HUES64 (cell line): ENCODE data around the gene ASB10.

Experiments used
- H3K27ac ChIP-seq: 2 replicates; pipeline ENCODE4 v1.7.0; 2013; ENCODE audit warnings: low read depth, low read length, inconsistent platforms
- H3K27me3 ChIP-seq: 2 replicates; pipeline ENCODE4 v1.6.1; 2013; ENCODE audit warnings: mild to moderate bottlenecking, low read length; ENCODE audit not compliant: insufficient read depth
- H3K36me3 ChIP-seq: 2 replicates; pipeline ENCODE4 v1.6.1; 2013; ENCODE audit warnings: mild to moderate bottlenecking, low read length; ENCODE audit not compliant: insufficient read depth
- H3K4me1 ChIP-seq: 2 replicates; pipeline ENCODE4 v1.6.1; 2013; ENCODE audit warnings: mild to moderate bottlenecking, low read length, moderate library complexity; ENCODE audit not compliant: insufficient read depth
- H3K4me3 ChIP-seq: 2 replicates; pipeline ENCODE4 v1.5.1; 2013; ENCODE audit warnings: mild to moderate bottlenecking, low read length, moderate library complexity
- H3K9ac ChIP-seq: 2 replicates; pipeline ENCODE4 v1.6.1; 2013; ENCODE audit warnings: mild to moderate bottlenecking, low read depth, low read length
- H3K9me3 ChIP-seq: 2 replicates; pipeline ENCODE4 v1.6.1; 2013; ENCODE audit warnings: low read depth, low read length; ENCODE audit not compliant: insufficient read depth
- WGBS: fragments of 150-250, 120-280 bp; methylation state at CpG from one replicate; pipeline ENCODE4 v1.1.7; 2013; ENCODE audit warnings: missing lambda C conversion rate; 5-methylcytosine and 5-hydroxymethylcytosine counted together

The ASB10 gene

GRCh38 chr7:151226875-151227782, 40.1 kb upstream of the ASB10 start, which contains the start of gene ABCF2:
Gene ABCF2, minus strand, starts transcription at chr7:151227205. Its CDS starts 747 bp downstream, at chr7:151226458.
- Histone ChIP-seq H3K27me3 (no peaks in the 10 kb centered on the region), H3K36me3 (peaks cover 37% of the 10 kb centered on the region), H3K27ac (peak within 1 kb of the TSS; percentile 92), H3K4me3 (peak within 1 kb of the TSS; percentile 74), H3K4me1 (peaks cover 20% of the 10 kb centered on the region), H3K9me3 (no peaks in the 10 kb centered on the region), H3K9ac (peak within 1 kb of the TSS; percentile 83)
- whole genome bisulfite sequencing = under 1% methylated on average over 68 of the region's 68 CpGs

- H3K4me1 ChIP-seq = peaks cover 15% of the 10 kb centered on the region
- no peaks in the 10 kb centered on the region for H3K9me3 ChIP-seq
- WGBS = 1% methylated on average over 15 of the region's 15 CpGs
- no peak overlapping the region for H3K27ac ChIP-seq
- H3K27me3 ChIP-seq = no peaks in the 10 kb centered on the region
- peak overlapping the region; percentile 74 for H3K4me3 ChIP-seq
- H3K36me3 ChIP-seq = peaks cover 43% of the 10 kb centered on the region
- H3K9ac ChIP-seq = peak overlapping the region; percentile 75
Measured at GRCh38 chr7:151226560-151226874, 39.5 kb upstream of the ASB10 start.

- H3K27ac ChIP-seq = no peak overlapping the region
- 72% methylated on average over 7 of the region's 8 CpGs for WGBS
Measured at GRCh38 chr7:151225948-151226510, 39.0 kb upstream of the ASB10 start.

GRCh38 chr7:151223728-151224127, 36.7 kb upstream of the ASB10 start:
- H3K36me3 ChIP-seq = peaks cover 65% of the 10 kb centered on the region
- no peaks in the 10 kb centered on the region for H3K27me3 ChIP-seq
- no peak overlapping the region for H3K9ac ChIP-seq
- no peak overlapping the region for H3K4me3 ChIP-seq
- WGBS = 93% methylated on average over 14 of the region's 14 CpGs
- no peaks in the 10 kb centered on the region for H3K9me3 ChIP-seq
- no peak overlapping the region for H3K27ac ChIP-seq
- peaks cover 15% of the 10 kb centered on the region for H3K4me1 ChIP-seq

More at GRCh38 chr7:151225948-151226510, 39.0 kb upstream of the ASB10 start:
- H3K36me3 ChIP-seq = peaks cover 46% of the 10 kb centered on the region
- no peaks in the 10 kb centered on the region for H3K27me3 ChIP-seq
- H3K9ac ChIP-seq = peak overlapping the region; percentile 75; the same call in 1 of the 2 replicates
- no peaks in the 10 kb centered on the region for H3K9me3 ChIP-seq
- H3K4me3 ChIP-seq = peak overlapping the region; percentile 74
- peaks cover 15% of the 10 kb centered on the region for H3K4me1 ChIP-seq

GRCh38 chr7:151218170-151218569, 31.1 kb upstream of the ASB10 start:
- H3K9me3 ChIP-seq = no peaks in the 10 kb centered on the region
- no peak overlapping the region for H3K9ac ChIP-seq
- 91% methylated on average over 9 of the region's 9 CpGs for whole genome bisulfite sequencing
- peaks cover 93% of the 10 kb centered on the region for H3K36me3 ChIP-seq
- no peak overlapping the region for H3K27ac ChIP-seq
- no peaks in the 10 kb centered on the region for H3K27me3 ChIP-seq
- H3K4me1 ChIP-seq = no peaks in the 10 kb centered on the region
- no peak overlapping the region for H3K4me3 ChIP-seq

GRCh38 chr7:151215396-151215795, 28.3 kb upstream of the ASB10 start:
- Histone ChIP-seq H3K9ac (no peak overlapping the region), H3K27me3 (no peaks in the 10 kb centered on the region), H3K9me3 (no peaks in the 10 kb centered on the region), H3K36me3 (peaks cover 80% of the 10 kb centered on the region), H3K4me3 (no peak overlapping the region), H3K4me1 (peaks cover 6% of the 10 kb centered on the region; the same call in 1 of the 2 replicates), H3K27ac (no peak overlapping the region)
- WGBS = 98% methylated on average over 4 of the region's 5 CpGs

GRCh38 chr7:151213826-151214225, 26.8 kb upstream of the ASB10 start:
- no peak overlapping the region for H3K9ac ChIP-seq
- H3K27me3 ChIP-seq = no peaks in the 10 kb centered on the region
- peaks cover 69% of the 10 kb centered on the region for H3K36me3 ChIP-seq
- no peak overlapping the region for H3K4me3 ChIP-seq
- WGBS = 90% methylated on average over 3 of the region's 3 CpGs
- no peak overlapping the region for H3K27ac ChIP-seq
- no peaks in the 10 kb centered on the region for H3K9me3 ChIP-seq
- H3K4me1 ChIP-seq = peaks cover 6% of the 10 kb centered on the region

GRCh38 chr7:151212626-151213025, 25.6 kb upstream of the ASB10 start:
- Histone ChIP-seq H3K27me3 (no peaks in the 10 kb centered on the region), H3K9ac (no peak overlapping the region), H3K27ac (no peak overlapping the region), H3K4me1 (peaks cover 6% of the 10 kb centered on the region), H3K9me3 (no peaks in the 10 kb centered on the region), H3K36me3 (peaks cover 57% of the 10 kb centered on the region), H3K4me3 (no peak overlapping the region)
- WGBS = 86% methylated on average over 5 of the region's 5 CpGs

- WGBS = 78% methylated on average over 3 of the region's 3 CpGs
- H3K4me3 ChIP-seq = no peak overlapping the region
- no peaks in the 10 kb centered on the region for H3K27me3 ChIP-seq
- no peaks in the 10 kb centered on the region for H3K9me3 ChIP-seq
- peaks cover 44% of the 10 kb centered on the region for H3K36me3 ChIP-seq
- peaks cover 6% of the 10 kb centered on the region for H3K4me1 ChIP-seq
- no peak overlapping the region for H3K27ac ChIP-seq
- no peak overlapping the region for H3K9ac ChIP-seq
Measured at GRCh38 chr7:151211155-151211772, 24.2 kb upstream of the ASB10 start.

GRCh38 chr7:151210087-151210854, 23.2 kb upstream of the ASB10 start, which contains the start of gene H2BK1:
Gene H2BK1, minus strand, starts transcription at chr7:151210488. Its CDS starts 170 bp downstream, at chr7:151210318.
- H3K4me3 ChIP-seq = no peak within 1 kb of the TSS
- no peaks in the 10 kb centered on the region for H3K9me3 ChIP-seq
- no peak within 1 kb of the TSS for H3K27ac ChIP-seq
- no peak within 1 kb of the TSS for H3K9ac ChIP-seq
- no peaks in the 10 kb centered on the region for H3K27me3 ChIP-seq
- WGBS = 81% methylated on average over 17 of the region's 17 CpGs
- peaks cover 6% of the 10 kb centered on the region for H3K4me1 ChIP-seq
- H3K36me3 ChIP-seq = peaks cover 34% of the 10 kb centered on the region
